ENCODE data around the gene CTSC.

DNA sequence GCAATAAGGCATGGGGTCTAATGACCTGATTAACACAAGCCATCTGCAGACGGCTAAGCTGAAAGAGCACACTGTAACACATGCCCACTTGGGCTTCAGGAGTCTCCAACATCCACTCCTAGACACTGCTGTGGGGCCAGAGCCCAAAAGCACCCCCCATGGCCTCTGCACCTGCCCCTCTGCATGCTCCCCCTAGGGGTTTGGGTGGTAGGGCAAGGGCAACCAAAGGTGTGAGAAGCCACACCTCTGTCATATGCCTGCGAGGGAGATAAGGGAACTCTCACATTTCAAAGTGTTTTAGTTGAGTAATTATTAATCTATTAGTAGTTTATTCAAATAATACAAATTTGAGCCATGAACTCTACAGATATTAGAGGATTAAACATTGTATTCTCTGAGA, 30.8 kb downstream of the CTSC start:
- TF ChIP-seq, protein P1, sequence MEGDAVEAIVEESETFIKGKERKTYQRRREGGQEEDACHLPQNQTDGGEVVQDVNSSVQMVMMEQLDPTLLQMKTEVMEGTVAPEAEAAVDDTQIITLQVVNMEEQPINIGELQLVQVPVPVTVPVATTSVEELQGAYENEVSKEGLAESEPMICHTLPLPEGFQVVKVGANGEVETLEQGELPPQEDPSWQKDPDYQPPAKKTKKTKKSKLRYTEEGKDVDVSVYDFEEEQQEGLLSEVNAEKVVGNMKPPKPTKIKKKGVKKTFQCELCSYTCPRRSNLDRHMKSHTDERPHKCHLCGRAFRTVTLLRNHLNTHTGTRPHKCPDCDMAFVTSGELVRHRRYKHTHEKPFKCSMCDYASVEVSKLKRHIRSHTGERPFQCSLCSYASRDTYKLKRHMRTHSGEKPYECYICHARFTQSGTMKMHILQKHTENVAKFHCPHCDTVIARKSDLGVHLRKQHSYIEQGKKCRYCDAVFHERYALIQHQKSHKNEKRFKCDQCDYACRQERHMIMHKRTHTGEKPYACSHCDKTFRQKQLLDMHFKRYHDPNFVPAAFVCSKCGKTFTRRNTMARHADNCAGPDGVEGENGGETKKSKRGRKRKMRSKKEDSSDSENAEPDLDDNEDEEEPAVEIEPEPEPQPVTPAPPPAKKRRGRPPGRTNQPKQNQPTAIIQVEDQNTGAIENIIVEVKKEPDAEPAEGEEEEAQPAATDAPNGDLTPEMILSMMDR (IDR thresholded peaks at IDR 0.05), result no peak
- no peak for TF ChIP-seq POLR2A (IDR thresholded peaks at IDR 0.05)
